GM12875 (cell line): Measurements from ENCODE around the gene ITGA1.

Experiments
- H3K4me3 ChIP-seq: one replicate; pipeline ENCODE4 v1.5.1; 2011; ENCODE audit warnings: low read depth, low read length, control low read depth
- TF ChIP-seq, protein P1 (sequence below): IDR thresholded peaks from 2 replicates; pipeline ENCODE4 v1.5.1; 2011; ENCODE audit warnings: low read depth, mild to moderate bottlenecking, control low read depth, inconsistent platforms, low read length, moderate library complexity, borderline replicate concordance; ENCODE audit not compliant: insufficient read depth

Gene ITGA1

DNA sequence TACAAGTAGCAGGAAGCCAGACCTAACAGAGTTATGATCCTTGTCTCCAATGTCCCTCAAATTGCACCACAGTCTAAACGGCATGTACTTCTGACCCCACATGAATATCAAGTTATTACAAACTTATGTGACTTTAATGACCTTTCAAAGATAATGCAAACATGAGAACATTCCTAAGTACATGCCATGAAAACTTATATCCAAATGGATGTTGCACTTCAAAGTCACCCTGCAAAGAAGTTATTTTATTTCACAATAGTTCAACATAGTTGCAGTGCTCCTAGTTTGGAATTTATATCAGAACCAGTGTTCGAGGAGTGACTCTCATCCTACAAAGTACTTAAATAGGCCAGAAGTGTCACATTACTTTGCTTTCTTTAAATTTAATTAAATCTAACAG lies 41.2 kb upstream of the ITGA1 start:
- TF ChIP-seq, protein P1, sequence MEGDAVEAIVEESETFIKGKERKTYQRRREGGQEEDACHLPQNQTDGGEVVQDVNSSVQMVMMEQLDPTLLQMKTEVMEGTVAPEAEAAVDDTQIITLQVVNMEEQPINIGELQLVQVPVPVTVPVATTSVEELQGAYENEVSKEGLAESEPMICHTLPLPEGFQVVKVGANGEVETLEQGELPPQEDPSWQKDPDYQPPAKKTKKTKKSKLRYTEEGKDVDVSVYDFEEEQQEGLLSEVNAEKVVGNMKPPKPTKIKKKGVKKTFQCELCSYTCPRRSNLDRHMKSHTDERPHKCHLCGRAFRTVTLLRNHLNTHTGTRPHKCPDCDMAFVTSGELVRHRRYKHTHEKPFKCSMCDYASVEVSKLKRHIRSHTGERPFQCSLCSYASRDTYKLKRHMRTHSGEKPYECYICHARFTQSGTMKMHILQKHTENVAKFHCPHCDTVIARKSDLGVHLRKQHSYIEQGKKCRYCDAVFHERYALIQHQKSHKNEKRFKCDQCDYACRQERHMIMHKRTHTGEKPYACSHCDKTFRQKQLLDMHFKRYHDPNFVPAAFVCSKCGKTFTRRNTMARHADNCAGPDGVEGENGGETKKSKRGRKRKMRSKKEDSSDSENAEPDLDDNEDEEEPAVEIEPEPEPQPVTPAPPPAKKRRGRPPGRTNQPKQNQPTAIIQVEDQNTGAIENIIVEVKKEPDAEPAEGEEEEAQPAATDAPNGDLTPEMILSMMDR = no peak
- no peak overlapping the region for H3K4me3 ChIP-seq

DNA sequence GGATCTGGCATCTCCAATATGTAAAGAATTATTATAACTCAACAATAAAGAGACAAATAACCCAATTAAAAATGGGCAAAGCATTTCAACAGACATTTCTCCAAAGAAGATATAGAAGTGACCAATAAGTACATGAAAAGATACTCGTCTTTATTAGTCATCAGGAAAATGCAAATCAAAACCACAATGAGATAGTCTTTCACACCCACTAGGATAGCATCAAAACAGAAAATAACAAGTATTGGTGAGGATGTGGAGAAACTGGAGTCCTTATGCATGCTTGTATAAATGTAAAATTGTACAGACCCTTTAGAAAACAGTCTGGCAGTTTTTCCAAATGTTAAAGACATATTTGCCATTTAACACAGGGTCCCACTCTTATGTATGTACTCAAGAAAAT lies 39.1 kb upstream of the ITGA1 start:
- H3K4me3 ChIP-seq = no peak overlapping the region
- TF ChIP-seq, protein P1 = no peak

DNA sequence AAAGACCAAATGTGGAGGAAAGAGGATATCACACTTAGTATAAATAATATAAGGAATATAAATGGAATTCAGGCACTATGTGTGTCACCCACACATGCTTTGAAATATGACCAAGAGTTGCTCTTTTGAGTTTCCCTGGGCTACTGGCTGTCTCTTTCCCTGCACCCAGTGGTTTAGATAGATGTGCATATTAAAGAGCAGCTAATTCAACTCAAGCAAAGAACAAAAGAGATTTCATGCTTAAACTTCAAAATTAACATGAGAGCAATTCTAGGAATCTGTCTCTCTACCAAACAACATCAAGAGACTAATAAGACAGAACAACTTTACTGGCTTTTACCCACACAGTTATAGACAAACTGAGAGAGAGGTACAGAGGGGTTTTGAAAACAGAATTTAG lies 38.0 kb upstream of the ITGA1 start:
- TF ChIP-seq, protein P1 = no peak
- no peak overlapping the region for H3K4me3 ChIP-seq

DNA sequence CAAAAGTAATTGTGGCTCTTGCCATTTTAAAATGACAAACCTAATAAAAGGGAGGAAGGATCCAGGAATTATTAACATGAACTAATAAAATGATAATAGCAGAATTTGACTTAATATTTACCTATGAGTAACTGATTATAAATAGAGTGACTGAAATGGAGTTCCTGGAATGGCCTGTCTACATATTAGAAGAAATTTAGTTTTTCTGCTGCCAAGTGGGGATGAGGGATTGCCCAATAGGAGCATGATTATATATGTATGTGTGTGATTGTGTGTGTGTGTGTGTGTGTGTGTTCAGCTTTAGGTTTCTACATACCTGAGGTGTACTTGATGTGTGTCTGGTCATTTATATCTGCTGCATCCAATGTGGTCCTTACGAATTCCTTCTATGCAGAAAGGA lies 36.6 kb upstream of the ITGA1 start:
- TF ChIP-seq, protein P1 = no peak
- H3K4me3 ChIP-seq = no peak overlapping the region

DNA sequence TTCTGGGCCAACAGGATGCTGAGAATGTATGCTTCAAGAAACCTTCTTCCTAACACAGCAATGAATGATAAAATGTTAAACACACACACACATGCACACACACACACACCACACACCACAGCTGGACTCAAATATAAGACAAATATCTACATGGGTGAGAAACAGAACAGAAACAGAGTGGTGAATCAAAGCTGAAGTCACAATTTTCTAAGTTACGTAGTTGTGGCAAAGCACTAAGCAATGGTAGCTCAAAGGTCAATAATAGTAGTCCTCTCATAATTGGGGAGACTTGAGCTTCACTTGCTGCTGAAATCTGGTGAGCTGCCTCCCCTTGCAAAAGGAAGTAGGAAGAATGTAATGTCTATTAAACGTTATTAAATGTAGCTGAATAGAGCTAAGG lies 33.7 kb upstream of the ITGA1 start:
- no peak overlapping the region for H3K4me3 ChIP-seq
- TF ChIP-seq, protein P1 = no peak

DNA sequence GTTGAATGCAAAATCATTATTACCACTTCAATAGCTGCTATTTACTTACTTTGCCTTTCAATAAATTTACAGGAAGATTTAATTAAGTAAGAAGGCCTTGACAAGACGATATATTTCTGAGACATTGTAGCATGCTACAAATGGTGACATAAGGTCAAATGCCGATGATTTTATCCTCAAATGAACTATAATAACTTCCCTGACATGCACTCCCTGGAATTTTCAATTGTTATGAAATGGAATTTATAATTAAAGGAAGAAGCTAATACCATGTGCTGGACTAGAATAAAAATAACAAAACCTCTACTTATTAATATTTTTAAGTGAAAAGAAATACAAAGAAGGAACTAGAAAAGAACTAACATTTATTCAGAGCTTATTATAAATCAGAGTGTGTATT lies 30.2 kb upstream of the ITGA1 start:
- H3K4me3 ChIP-seq = no peak overlapping the region
- TF ChIP-seq, protein P1 = no peak

DNA sequence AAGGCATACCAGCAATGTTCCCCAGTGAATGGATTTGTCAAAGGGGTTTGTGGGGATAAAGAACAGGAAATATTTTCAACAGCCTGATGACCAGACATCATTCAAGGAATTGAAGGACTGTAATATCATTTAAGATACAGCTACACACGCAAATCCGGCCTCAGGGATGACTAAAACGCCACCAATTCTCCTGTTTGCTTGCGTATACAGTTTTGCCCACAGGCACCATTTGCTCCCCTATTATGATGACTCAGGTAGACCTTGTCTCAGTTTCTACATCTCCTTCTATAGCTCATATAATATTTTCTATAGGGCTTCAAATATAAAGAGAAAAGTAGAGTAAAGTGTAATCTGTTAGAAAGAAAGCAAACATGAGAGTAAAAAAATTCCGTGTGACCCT lies 29.7 kb upstream of the ITGA1 start:
- TF ChIP-seq, protein P1 = no peak
- no peak overlapping the region for H3K4me3 ChIP-seq
